HG02885 (cell line): ENCODE data around the gene MRPL16.

Experiments used
- ATAC-seq: cut with Tn5 transposase; IDR thresholded peaks from one replicate; pipeline ENCODE4 v1.9.1; 2021; ENCODE audit warnings: mild to moderate bottlenecking; ENCODE audit not compliant: unreplicated experiment, poor library complexity

Gene MRPL16

GRCh38 chr11:59776210-59777066 lies 34.1 kb downstream of the MRPL16 start:
- no peak for ATAC-seq

GRCh38 chr11:59773083-59773440 lies 37.5 kb downstream of the MRPL16 start:
- no peak for ATAC-seq

GRCh38 chr11:59771605-59772004 lies 39.0 kb downstream of the MRPL16 start:
- ATAC-seq: no peak

GRCh38 chr11:59770869-59771268 lies 39.7 kb downstream of the MRPL16 start:
- ATAC-seq: no peak

GRCh38 chr11:59770319-59770718 lies 40.3 kb downstream of the MRPL16 start:
- ATAC-seq: no peak

GRCh38 chr11:59769828-59770227 lies 40.8 kb downstream of the MRPL16 start:
- ATAC-seq: no peak

- ATAC-seq: no peak
These were observed 41.5 kb downstream of the MRPL16 start for GRCh38 chr11:59769111-59769510.

- ATAC-seq: no peak
These were observed 43.4 kb downstream of the MRPL16 start for GRCh38 chr11:59767225-59767611.

GRCh38 chr11:59766542-59767224 lies 43.9 kb downstream of the MRPL16 start:
- no peak for ATAC-seq

- no peak for ATAC-seq
These were observed 45.4 kb downstream of the MRPL16 start for GRCh38 chr11:59765068-59765735.

GRCh38 chr11:59761993-59762392 lies 48.6 kb downstream of the MRPL16 start:
- ATAC-seq: no peak

- no peak for ATAC-seq
These were observed 49.8 kb downstream of the MRPL16 start for GRCh38 chr11:59760771-59761170.

GRCh38 chr11:59759900-59760299 lies 50.7 kb downstream of the MRPL16 start:
- ATAC-seq: no peak

GRCh38 chr11:59758401-59759037 lies 52.1 kb downstream of the MRPL16 start:
- ATAC-seq: no peak

GRCh38 chr11:59756845-59757244 lies 53.7 kb downstream of the MRPL16 start:
- ATAC-seq: no peak

GRCh38 chr11:59756558-59756840 lies 54.1 kb downstream of the MRPL16 start:
- no peak for ATAC-seq
